Retinal pigment epithelial cell (primary cell): ENCODE measurements around the gene TIGD2.

Experiments
- DNase-seq: peaks from one replicate; pipeline ENCODE4 v3.0.0-alpha.2; 2010; ENCODE audit warnings: low read depth
- H3K4me3 ChIP-seq: 2 replicates; pipeline ENCODE4 v1.5.1; 2011; ENCODE audit warnings: mild to moderate bottlenecking, low read length, control low read depth, moderate library complexity
- TF ChIP-seq, protein P1 (sequence below): conservative IDR thresholded peaks from 2 replicates; pipeline ENCODE4 v1.5.1; 2011; ENCODE audit warnings: low read depth, low read length, control low read depth, inconsistent platforms

Gene TIGD2

DNA sequence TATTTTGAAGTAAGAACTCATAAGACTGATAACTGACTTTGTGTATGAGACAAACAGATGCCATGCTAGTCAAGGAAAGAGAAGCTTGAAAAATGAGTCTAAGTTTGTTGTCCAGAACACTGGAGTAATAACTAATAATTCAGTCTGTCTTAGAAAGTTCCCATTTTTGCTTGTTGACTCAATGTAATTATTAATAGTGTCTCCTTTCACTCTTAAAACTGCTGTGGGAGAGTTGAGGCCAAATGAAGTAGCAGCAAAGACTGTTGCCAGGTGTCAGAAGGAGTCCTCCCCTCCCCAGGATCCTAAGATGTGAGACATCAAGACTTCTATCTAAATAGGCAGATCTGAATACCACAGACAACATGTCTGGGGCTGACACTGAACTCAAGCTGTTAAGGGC lies 33.6 kb upstream of the TIGD2 start:
- TF ChIP-seq, protein P1, sequence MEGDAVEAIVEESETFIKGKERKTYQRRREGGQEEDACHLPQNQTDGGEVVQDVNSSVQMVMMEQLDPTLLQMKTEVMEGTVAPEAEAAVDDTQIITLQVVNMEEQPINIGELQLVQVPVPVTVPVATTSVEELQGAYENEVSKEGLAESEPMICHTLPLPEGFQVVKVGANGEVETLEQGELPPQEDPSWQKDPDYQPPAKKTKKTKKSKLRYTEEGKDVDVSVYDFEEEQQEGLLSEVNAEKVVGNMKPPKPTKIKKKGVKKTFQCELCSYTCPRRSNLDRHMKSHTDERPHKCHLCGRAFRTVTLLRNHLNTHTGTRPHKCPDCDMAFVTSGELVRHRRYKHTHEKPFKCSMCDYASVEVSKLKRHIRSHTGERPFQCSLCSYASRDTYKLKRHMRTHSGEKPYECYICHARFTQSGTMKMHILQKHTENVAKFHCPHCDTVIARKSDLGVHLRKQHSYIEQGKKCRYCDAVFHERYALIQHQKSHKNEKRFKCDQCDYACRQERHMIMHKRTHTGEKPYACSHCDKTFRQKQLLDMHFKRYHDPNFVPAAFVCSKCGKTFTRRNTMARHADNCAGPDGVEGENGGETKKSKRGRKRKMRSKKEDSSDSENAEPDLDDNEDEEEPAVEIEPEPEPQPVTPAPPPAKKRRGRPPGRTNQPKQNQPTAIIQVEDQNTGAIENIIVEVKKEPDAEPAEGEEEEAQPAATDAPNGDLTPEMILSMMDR = no peak
- no peak for DNase-seq
- no peak overlapping the region for H3K4me3 ChIP-seq

DNA sequence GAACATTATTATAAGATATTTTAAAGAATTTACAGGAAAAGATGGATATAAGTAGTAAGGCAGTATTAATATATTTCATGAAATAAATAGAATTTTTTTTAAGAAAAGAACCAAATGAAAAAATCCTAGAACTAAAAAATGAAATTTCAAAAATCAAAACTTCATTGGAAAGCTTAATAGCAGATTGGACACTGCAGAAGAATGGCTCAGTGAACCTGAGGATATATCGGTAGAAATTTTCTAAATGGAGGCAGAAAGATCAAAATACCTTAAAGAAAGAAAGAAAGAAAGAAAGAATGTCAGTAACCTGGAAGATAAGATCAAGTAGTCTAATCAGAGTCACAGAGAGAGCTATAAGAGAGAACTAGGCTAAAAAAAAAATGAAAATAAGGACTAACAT lies 33.0 kb upstream of the TIGD2 start:
- DNase-seq = no peak
- no peak overlapping the region for H3K4me3 ChIP-seq
- TF ChIP-seq, protein P1 = no peak

DNA sequence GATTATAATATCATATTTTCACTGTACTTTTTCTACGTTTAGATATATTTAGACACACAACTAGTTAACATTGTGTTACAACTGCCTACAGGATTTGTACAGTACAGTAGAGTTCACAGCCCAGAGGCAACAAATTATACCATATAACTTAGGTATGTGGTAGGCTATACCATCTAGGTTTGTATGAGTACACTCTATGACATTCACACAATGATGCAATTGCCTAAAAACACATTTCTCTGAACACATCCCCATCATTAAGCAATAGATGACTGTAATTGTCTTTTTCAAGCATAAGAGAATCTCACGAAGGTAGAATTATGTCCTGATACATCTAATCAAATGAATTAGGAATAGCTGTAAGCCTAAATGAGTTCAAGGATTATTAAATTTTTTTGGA lies 12.3 kb upstream of the TIGD2 start:
- no peak for DNase-seq
- no peak overlapping the region for H3K4me3 ChIP-seq
- TF ChIP-seq, protein P1 = no peak

DNA sequence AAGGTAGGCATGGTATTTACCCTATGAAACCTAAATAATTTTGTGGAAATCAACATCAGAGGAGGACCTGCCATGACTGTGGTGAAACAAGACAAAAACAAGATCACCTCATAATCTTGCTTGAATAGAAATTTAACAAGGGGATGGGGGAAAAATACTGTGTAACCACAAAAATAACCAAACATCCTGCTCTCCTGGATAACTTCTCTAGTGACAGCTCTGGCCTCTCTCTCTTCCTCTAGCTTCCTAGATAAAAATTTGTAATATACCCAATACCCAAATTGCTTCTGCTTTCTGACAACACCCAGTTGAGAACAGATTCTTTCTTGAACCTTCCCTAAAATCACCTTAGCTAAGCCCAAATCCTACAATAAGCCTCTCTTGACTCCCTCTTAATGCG lies 11.9 kb upstream of the TIGD2 start:
- DNase-seq = no peak
- TF ChIP-seq, protein P1 = no peak

DNA sequence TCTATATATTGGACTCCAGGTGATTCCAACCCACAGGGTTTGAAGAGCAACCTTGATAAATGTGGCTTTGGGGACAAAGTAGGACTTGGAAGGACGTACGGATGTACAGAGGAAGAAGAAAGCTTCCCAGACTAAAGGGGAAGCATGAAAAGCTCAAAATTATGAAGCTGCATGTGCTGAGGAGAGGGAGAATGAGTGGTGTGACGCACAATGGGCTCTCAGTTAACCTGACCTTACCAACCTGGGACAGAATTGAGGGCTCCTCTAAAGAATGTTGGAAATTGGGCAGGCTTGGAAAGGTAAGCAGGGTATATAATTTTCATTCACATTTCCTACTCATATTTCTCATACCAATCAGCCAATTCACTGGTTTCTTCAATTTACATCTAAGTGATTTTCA lies 10.5 kb upstream of the TIGD2 start:
- no peak overlapping the region for H3K4me3 ChIP-seq
- no peak for DNase-seq
- TF ChIP-seq, protein P1 = no peak

More for the DNA sequence above, 11.9 kb upstream of the TIGD2 start:
- H3K4me3 ChIP-seq = no peak overlapping the region

DNA sequence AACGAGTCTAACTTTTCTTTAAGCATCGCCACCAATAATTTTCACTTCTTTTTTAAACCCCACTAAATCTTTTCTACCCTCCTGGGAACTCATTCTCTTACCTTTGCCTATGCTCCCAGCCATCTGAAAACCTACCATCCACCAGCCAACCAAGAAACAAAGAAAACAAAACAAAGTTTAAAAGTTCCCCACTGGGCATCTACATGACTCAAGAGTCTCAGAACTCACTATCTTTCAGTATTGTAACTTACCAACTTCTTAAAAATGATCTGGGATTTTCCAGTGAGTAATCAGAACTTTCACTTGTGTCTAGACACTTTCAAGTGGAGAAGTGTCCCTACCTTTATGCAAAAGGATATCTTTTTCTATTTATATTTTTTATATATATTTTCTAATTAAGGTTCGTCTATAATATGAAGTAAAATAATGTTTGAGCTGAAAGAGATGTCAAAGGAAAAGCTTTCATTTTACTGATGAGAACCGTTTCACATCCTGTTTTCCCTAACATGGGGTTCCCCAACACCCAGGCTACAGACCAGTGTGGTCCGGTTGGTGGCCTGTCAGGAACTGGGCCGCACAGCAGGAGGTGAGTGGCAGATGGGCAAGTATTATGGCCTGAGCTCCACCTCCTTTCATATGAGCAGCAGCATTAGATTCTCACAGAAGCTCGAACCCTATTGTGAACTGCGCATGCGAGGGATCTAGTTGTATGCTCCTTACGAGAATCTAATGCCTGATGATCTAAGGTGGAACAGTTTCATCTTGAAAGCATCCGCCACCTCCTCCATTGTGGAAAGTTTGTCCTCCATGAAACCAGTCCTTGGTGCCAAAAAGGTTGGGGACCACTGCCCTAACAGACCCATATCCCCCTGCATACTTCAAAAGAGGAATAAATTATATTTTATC lies 9.8 kb upstream of the TIGD2 start:
- TF ChIP-seq, protein P1 = no peak
- DNase-seq = no peak
- H3K4me3 ChIP-seq = no peak overlapping the region

DNA sequence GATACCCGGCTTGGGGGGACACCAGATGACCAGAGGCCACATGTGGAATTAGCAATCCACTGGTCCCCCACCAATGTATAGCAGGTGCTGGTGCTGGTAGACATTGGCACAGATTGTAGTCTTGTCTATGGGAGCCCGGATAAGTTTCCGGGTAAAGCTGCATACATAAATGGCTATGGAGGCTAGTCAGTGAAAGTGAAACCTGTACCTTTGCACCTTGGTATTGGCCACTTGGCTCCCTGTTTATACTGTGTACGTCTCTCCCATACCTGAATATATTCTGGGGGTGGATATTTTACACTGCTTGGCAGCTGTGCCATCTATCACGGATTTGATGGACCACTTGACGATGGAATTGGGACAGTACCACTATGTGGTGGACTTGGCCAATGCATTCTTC lies 5.6 kb upstream of the TIGD2 start:
- DNase-seq = no peak

More for the DNA sequence above, 5.6 kb upstream of the TIGD2 start:
- no peak overlapping the region for H3K4me3 ChIP-seq
- TF ChIP-seq, protein P1 = no peak
